Epidermal melanocyte (primary cell): ENCODE results near the gene NUTM2A.
"Not testable (repeated sequence)": the region's sequence is repeated elsewhere in the genome, so short reads cannot be mapped to it uniquely, and the experiment has no call there.

Source experiments
- DNase-seq: peaks from one replicate; pipeline ENCODE4 v3.0.0; 2011; ENCODE audit warnings: low spot score; ENCODE audit not compliant: insufficient read length

Gene NUTM2A, protein sequence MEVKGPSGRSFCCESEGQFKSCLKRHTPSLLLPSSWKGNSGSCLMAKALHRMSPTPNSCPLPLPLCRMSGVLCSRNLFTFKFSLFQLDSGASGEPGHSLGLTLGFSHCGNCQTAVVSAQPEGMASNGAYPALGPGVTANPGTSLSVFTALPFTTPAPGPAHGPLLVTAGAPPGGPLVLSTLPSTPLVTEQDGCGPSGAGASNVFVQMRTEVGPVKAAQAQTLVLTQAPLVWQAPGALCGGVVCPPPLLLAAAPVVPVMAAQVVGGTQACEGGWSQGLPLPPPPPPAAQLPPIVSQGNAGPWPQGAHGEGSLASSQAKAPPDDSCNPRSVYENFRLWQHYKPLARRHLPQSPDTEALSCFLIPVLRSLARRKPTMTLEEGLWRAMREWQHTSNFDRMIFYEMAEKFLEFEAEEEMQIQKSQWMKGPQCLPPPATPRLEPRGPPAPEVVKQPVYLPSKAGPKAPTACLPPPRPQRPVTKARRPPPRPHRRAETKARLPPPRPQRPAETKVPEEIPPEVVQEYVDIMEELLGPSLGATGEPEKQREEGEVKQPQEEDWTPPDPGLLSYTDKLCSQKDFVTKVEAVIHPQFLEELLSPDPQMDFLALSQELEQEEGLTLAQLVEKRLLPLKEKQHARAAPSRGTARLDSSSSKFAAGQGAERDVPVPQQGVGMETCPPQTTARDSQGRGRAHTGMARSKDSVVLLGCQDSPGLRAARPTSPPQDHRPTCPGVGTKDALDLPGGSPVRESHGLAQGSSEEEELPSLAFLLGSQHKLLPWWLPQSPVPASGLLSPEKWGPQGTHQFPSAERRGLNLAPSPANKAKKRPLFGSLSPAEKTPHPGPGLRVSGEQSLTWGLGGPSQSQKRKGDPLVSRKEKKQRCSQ

DNA sequence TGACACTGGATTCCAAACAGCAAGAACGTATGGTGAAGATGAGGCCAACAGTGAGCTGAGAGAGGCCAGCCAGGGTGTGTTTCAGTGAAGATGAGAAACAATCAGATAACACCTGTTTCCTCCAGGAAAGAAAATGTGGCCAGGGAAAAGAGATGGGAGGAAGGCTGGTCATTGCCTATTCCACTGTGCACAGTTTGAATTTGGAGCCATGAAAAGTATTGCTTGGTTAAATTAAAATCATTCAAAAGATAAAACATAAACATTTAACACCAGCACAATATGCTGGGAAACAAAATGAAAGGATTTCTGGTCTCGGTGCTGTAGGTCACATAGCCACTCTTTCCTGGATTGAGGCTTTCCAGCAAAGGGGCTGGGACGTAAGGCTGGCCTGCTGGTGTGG lies at the start of gene NUTM2A:
TSS of gene NUTM2A (plus strand) at position 301 of the 400 bp plus-strand sequence. CDS start 383 bp downstream, outside the sequence.
- not testable (repeated sequence) for DNase-seq

DNA sequence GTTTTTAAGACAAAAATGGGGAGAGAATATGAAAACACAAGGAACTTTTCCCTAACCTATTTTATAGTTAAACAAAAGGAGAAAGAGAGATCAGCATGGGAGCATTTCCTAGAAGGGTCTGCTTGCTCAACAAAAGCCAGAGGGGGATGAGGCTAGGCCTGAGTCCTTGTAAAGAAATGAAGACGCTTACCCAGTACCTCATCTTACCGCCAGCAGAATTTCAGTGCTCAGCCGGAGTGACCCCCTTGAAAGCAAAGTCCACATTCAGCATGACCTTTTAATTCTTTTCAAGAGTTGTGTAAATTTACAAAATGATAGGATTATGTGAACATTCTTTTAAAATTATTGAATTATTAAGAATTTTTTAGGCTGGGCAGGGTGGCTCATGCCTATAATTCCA lies 47.7 kb upstream of the NUTM2A start:
- not testable (repeated sequence) for DNase-seq

DNA sequence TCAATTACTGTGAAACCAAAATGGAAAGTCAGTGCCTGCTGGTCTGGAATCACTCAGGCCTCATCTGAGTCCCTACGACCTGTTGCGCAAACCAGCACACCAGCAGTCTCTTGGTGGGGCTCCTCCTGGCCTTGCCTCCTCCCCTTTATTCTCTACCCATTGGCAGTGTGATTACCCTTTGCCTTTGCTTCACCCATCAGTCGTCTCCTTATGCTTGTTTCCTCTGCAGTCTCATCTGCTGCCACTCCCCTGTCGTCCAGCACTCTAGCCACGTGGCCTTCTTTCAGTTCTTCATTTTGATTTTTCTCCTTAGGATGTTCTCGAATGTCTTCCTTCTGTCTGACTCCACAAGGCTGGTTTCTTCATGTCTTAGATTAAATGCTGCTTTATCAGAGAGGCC lies 40.8 kb upstream of the NUTM2A start:
- not testable (repeated sequence) for DNase-seq

DNA sequence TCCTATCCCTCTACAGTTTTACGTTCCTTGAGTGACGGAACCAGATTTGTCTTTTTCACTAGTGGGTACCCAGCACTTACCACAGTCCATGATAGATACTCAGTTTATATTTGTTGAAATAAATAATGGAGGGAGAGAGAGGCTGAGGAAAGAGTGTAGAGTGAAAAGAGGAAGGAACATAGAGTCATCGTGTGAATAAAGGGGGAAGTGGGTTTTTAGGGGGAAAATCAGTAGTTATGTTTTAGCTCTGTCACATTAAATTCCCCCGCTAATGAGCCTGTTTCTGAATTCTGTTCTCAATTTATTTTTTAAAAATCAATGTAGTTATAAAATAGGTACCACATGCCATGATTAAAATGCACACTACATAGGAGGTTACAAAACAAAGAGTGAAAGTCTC lies 39.2 kb upstream of the NUTM2A start:
- DNase-seq: not testable (repeated sequence)

DNA sequence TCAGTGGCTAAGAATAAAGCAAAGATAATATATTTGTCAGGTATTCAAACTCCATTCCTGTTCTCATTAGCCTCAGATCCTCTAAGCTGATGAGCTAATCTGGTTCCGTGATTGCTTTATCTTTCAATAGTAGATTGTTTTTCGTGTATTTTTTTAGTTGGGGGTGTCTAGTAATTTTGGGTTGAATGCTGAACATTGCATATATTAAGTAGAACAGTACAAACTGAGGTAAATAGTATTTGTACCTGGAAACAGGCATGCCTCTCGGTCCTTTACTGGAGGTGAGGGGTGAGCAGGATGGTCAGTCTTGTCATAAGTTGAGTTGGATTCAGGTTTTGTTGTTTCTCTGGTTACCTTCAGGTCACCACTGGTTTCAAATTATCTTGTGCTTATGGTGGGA lies 37.7 kb upstream of the NUTM2A start:
- not testable (repeated sequence) for DNase-seq

DNA sequence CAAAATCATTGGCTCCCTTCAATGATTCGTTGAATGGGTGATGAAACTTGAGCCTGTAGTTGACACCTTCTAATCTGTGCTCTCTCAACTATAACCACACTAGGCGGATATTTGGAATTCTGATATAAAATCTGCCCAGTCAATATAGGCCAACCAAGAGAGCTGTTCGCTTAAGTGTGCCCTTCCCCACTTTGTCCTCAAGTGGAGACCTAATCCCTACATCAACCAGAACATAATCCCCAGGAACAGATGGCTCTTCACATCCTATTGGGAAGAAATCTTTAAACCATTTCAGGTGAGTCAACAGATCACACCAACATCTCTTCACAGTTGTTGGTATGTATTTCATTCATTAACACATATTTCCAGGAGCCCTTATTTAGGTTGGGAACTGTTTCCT lies 33.4 kb upstream of the NUTM2A start:
- DNase-seq: not testable (repeated sequence)

DNA sequence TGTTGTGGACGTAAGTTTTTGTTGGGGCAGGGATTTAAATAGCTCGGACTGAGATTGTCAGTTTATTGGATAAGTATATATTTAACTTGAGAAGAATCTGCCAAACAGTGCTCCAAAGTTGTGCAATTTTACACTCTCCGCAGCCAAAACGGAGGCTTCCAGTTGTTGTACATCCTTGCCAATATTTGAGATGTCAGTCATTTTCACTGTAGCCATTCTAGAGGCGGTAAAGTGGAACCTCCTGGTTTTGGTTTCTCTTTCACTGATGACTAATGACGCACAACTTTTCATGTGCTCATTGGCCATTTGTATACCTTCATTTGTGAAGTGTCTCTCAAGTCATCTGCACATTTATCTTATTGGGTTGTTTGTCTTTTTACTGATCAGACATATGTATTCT lies 24.3 kb upstream of the NUTM2A start:
- not testable (repeated sequence) for DNase-seq

DNA sequence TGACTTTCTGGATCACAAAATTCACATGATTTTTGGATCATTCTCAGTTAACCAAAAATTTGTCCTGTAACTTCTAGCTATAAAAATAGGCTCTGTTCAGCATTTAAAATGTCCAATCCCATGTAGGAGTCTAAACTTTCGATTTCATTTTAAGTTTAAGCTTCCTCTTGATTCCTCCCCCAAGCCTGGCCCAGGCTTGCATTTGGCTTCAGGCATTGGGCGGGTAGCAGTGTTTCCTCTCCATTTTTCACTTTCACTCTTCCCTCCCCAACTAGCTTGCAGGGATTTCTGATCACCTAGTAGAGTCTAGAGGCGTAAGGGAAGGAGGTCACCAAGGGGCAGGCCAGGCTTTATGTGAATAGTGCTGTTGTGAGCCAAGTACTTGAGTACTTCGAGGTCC lies 20.4 kb upstream of the NUTM2A start:
- not testable (repeated sequence) for DNase-seq

DNA sequence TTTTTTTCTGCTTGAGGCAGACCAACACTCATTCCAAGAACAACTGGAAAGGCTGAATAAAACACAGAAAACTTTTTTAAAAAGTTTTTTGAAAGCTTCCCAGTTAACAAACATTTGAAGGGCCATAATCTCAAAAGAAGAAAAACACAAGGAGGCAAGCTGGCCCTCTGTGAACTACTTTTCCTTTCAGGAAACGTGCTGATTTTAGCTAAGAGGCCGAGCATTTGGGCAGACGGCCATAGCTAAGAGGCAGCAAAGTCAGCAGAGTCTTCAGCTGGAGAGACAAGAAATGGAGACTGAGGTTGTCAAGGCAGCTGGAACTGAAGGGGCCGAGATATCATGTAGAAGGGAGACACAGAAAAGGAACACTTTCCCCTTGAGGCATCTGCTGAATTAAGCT lies 18.3 kb upstream of the NUTM2A start:
- not testable (repeated sequence) for DNase-seq

DNA sequence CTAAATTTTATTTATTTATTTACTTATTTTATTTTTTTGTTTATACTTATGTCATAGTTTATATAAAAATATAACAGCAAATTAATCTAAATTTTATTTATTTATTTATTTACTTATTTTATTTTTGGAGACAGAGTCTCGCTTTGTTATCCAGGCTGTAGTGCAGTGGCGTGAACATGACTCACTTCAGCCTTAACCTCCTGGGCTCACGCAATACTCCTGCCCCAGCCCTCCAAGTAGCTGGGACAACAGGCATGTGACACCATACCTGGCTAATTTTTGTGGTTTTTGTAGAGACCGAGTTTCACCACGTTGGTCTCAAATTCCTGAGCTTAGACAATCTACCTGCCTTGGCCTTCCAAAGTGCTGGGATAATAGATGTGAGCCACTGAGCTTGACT lies 14.9 kb upstream of the NUTM2A start:
- not testable (repeated sequence) for DNase-seq

DNA sequence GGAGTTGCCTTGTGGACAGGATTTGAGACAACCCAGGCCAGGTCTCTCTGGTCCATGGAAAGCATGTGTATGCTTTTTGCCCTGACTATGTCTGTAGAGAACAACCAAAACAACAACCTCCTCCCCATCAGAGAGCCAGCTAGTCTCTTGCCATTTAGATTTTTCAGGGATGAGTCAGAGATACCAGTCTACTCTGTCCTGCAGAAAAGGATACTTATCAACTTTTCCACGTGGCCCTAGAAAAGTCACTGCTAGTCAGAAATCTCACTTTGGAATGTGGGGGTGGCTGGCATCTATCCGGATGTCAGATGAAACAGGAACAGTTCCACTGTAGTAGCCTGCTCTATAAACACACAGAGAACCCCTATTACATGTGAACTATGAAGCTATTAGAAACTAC lies 13.4 kb upstream of the NUTM2A start:
- DNase-seq: not testable (repeated sequence)

DNA sequence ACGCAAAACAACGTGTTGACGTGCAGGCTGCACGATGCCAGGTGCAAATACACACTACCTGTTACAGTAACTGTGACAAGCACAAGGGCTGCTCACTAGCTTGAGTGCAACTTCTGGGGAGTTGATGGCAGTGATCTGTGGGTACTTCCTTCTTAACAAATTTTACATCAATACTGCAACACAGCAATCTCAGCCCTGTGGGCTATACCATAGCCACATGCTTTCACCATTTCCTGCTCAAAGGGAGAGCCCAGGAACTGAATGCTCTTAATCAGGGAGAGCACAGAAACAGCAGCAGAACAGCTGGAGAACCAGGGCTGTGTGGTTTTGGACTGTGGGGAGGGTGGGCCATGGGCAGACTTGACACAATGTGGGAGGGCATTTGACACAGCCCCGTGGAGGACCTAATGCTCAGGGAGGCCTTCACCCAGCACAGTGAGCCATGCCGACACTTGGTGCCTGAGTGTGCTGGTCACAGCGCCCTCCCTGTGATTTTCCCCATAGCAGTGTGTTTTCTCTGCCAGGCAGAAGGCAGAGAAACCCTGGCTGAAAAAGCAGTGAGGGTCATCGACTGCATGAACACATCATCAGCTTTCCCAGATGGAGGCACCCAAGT lies 12.0 kb upstream of the NUTM2A start:
- DNase-seq: not testable (repeated sequence)

DNA sequence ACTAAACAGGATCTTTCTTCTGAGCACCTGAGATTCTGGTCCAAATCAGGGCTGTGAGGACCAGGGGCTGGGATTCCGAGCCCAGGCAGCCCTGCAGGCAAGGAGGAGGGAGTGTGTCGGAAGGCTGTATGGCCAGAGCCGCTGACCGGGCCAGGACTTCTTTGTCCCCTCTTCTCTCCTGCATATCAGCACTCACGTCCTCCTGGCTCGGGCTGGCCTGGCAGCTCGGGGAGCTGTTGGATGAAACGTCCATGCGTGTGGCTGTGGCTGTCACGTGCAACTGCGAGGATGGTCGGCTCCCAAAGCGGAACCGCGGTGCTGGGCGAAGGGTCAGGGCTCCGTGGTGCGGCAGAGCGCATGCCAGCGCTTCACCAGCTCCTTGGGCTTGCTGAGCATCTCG lies 11.4 kb upstream of the NUTM2A start:
- not testable (repeated sequence) for DNase-seq

DNA sequence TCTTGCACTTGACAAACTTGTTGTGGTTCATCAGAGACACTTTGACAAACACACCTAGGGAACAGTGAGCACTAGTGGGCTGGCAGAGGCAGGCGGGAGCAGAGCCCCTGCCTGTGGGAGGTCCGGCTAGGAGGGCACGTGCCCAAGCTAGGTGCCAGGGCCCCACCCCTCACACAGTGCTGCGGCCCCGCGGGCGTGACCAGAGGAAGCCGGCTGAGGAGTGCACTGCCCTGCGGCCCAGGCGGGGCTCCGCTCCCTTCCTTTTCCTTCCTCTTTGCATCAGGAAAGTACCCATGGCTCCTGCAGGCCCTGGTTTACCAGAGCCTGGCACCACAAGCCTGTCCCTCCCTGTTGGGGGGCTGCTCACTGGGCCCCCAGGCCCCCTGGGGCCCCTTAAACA lies 9.1 kb upstream of the NUTM2A start:
- DNase-seq: not testable (repeated sequence)

DNA sequence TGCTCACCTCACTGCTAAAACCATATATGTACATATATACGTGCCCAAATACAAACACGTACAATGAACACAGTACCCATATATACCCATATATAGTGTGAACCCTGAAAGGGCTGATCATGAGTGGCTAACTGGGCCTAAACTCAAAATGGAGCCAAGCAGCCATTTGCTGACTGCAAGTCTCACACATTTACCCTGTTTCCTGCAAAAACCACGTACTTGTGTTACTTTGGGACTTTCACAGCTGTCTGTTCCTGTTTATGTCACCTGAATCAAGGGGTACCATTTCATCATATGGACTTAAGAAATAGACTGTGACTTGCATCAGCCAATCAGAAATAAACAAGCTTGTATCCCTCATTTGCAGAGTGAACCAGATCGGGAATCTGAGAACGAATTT lies 5.9 kb upstream of the NUTM2A start:
- not testable (repeated sequence) for DNase-seq

DNA sequence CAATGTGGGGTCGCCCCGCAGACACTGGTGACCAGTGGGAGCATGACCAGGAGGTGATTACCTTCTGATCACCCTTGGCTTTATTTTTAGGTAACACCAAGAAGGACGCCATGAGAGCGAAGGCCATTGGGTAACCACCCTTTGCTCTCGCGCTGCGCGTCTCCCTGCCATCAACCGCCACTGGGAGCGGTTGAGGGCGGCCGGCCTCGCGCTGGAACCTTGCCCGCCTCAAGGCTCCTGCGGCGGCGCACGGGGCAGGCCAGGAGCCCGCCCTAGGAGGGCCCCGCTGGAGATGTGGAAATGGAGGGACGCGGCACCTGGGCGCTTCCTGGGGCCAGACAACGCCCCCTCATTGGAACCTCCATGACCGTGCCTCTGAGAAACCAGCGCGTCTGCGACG lies 2.5 kb upstream of the NUTM2A start:
- DNase-seq: not testable (repeated sequence)

DNA sequence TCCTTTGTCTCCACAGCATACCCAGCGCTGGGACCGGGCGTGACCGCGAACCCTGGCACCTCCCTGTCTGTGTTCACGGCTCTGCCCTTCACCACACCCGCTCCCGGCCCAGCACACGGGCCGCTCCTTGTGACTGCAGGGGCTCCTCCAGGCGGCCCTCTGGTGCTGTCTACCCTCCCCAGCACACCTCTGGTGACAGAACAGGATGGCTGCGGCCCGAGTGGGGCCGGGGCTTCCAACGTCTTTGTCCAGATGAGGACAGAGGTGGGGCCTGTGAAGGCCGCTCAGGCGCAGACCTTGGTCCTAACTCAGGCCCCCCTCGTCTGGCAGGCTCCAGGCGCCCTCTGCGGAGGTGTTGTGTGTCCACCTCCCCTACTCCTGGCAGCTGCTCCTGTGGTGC lies 3.0 kb downstream of the NUTM2A start:
- DNase-seq: not testable (repeated sequence)

DNA sequence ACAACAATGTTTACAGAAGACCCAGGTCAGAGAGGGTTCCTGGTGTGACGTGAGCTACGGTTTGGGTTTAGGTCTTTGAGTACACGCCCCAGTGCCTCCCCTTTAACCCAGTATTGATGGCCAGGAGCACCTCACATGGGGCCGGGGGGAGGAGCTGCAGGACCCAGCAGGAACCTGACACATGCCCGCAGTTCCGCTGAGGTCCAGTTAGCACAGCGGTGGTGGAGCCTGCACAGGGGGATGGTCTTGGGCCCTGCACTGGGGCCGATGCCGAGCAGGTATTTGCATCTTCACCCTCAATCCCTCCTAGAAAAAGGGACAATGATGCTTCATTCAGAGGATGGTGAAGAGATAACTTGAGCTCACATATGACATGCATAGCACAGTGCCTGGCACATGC lies 4.0 kb downstream of the NUTM2A start:
- DNase-seq: not testable (repeated sequence)

DNA sequence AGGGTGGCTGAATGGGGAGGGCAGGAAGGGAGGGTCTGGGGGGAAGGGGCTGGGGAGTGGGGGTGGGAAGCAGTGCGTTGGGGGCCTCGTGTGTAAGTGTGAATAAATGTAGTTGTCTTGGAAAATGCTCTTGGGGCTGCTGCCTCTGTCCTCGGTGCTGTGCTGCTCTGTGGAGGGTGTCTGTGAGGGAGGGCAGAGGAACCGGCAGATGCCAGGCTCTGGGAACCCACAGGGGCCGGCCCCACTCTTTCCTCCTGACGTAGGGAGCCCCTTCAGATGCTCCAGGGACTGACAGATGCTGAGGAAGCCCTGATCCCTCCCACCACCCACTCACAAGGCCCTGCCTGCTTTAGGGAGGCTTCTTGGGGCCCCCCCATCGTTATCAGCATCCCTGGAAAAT lies 9.6 kb downstream of the NUTM2A start:
- not testable (repeated sequence) for DNase-seq

DNA sequence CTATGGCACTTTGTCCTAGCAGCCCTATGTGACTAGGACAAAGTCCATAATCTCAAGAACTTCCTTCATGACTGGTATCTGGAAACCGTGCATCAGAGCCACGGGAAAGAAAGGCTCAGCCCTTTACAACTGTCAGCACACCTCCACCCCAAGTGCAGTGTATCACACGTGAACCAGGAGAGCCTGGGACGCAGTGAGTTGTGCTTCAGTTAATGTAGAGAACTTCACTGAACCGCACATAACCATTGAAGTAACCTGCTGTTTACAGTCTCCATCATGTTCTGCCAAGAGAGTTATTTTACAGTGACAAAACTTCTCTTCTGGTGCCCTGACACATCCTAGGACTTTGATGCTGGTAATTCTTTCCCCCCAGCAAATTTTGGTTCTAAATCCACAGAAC lies 12.0 kb downstream of the NUTM2A start:
- DNase-seq: not testable (repeated sequence)

DNA sequence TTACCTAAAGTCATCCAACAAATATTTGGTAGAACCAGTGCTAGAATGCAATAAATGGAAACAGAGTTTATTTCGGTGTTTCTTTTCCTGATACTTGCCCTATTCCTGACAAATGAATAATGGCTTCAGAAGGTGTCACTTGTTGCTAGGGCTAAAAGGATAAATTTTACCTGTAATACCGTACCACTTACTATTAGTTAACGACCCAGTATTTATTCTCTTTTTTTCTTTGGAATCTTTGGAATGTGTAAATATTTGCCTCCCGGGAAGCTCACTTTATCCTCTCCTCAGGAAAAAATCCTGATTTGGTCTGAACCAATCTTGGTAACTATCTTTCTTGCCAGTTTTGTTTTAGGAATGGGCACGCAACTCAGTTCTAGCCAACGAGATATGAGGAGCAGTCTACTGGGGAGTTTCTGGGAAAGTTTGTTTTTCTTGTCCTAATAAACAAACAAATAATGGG lies 14.1 kb downstream of the NUTM2A start:
- not testable (repeated sequence) for DNase-seq

DNA sequence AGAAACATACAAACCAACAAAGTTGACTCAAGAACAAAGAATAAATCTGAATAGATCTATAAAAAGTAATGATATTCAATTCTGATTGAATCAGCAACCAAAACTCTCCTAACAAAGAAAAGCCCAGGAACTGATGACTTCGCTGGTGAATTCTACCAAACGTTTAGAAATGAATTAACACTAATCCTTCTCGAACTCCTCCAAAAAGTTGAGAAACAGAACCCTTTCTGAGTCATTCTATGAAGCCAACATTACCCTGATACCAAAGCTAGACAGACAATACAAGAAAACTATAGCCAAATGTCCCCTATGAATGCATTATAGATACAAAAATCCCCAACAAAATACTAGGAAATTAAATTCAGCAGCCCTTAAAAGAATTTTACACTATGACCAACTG lies 16.9 kb downstream of the NUTM2A start:
- DNase-seq: not testable (repeated sequence)
